Ureter (tissue), 1 donor: Measurements from ENCODE around the gene CYCS. TPM values are rescaled to one million over a fixed set of nuclear protein-coding genes. Genes with fewer than 3 reads are reported as not detected.
A peak's percentile ranks its signal among the peaks of the same experiment; 100 is the strongest.
"Not testable (repeated sequence)": the region's sequence is repeated elsewhere in the genome, so short reads cannot be mapped to it uniquely, and the experiment has no call there.

Source experiments
- DNase-seq: peaks from one replicate; pipeline ENCODE4 v3.0.0-alpha.2; 2020; ENCODE audit warnings: low spot score
- total RNA-seq: library from RNA; stranded (reverse); gene quantifications from one replicate; pipeline ENCODE4 v1.2.4, GENCODE V29; 2023
- donor health status: DM: yes; HTN: yes; CAD: no.

CYCS gene
- 138 TPM for total RNA-seq

GRCh38 chr7:25125137-25125946, at the start of gene CYCS:
CYCS (minus strand) TSS chr7:25125260; CDS start chr7:25124119, 1,141 bp downstream.
- DNase-seq = peak; percentile 99

- no peak for DNase-seq
Observed at GRCh38 chr7:25173184-25173583, 48.1 kb upstream of the CYCS start.

DNA sequence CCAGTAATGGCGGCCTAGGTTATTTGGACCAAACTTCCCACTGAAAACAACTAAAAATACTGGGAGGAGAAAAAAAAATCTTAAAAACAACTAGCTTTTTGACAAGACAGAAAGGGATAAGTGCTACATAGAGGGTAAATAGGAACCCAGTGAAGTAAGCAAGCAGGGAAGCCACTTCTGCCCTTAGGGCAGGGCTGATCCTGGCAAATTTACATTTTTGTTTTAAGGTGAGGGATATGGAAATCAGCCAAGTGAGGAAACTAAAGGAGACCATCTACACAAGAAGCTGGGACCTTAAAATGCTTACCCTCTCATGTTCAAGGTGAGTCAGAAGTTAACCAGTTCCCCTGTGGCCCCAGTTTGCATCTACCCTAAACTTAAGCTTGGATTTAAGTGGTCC, 46.5 kb upstream of the CYCS start:
- no peak for DNase-seq

DNA sequence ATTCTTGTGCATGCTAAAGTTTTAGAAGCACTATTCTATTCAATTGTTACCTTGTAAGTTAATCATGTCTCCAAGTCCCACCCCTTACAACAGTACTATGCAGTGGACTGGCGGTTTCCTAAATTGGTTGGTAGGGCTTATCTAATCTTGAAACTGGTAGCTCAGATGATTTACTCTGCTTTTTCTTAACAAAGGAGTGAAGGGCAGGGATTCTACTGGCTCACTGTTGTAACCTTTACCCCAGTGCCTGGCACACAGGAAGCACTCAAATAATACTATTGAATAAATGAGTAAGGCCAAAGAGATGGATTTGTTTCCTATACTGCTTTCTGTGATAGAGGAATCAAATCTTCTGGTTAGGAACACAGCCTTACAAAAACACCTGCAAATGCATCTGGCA, 46.0 kb upstream of the CYCS start:
- DNase-seq = no peak

DNA sequence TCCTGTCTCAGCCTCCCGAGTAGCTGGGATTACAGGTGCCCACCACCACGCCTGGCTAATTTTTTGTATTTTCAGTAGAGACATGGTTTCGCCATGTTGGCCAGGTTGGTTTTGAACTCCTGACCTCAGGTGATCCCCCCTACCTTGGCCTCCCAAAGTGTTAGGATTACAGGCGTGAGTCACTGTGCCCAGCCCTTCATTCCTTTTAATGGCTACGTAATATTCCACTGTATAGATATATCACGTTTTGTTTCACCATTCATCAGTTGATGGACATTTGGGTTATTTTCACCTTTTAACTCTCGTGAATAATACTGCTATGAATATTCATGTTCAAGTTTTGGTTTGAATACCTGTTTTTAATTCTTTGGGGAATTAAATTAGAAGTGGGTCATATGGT, 44.6 kb upstream of the CYCS start:
- DNase-seq = no peak

GRCh38 chr7:25168145-25168544, 43.1 kb upstream of the CYCS start:
- no peak for DNase-seq

DNA sequence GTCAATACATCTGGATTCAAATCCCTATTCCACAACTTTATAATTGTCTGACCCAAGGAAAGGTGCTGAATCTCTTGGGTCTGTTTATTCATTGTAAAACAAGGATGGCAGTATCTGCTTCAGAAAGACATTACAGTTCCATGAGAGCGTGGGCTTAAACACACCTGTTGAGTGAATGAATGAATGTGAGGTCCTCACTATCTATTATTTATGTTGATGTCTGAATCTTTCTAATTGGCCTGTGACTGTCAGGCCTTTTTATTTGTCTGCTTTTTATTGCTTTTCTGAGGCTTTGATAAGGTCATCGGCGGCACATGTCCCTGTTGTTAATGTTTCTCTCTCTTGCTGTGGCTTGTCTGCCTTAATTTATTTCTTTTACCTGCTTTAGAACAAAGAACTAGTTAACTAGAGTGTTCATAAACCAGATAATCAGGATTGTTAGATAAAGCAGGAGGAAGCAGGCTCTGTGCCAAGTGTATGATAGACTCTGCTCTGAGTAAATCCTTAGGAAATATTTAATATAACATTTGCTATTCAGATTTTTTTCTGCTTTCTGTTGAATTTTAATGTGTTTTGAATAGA, 42.3 kb upstream of the CYCS start:
- DNase-seq = no peak

GRCh38 chr7:25159983-25160596, 35.0 kb upstream of the CYCS start:
- not testable (repeated sequence) for DNase-seq

DNA sequence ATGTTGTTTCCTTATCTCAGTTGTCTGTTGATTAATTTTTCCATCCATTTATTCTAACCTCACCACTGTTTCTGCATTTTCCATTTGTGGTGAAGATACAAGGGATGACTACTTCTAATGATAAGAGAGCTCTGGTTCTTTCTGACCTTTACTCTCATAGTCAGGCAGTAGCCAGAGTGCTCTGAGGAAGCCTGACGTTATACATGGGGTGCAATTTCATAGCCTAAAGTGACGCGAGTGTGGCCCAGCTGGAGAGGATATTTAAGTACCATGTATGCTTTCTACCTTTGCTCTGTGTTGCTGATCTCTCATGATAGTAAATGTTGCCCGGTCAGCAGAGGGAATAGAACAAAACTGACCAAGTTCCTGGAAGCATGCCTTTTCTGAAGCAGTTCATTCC, 33.9 kb upstream of the CYCS start:
- no peak for DNase-seq

DNA sequence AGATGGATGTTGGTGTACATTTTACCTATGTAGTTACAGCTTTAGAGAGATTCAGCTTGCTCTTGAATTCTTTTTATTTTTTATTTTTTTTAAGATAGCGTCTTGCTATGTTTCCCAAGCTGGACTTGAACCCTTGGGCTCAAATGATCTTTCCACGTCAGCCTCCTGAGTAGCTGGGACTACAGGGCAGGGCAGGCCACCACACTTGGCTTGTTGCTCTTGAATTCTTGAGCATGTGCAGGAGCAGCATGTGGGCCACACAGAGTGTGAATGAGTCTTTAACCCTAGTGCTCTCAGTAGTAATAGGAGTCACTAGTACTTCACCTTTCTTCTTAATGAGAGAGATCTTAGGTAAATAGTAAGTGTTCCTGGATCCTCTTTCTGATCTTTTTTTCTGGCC, 26.7 kb upstream of the CYCS start:
- no peak for DNase-seq

GRCh38 chr7:25149836-25150235, 24.8 kb upstream of the CYCS start:
- DNase-seq = no peak

DNA sequence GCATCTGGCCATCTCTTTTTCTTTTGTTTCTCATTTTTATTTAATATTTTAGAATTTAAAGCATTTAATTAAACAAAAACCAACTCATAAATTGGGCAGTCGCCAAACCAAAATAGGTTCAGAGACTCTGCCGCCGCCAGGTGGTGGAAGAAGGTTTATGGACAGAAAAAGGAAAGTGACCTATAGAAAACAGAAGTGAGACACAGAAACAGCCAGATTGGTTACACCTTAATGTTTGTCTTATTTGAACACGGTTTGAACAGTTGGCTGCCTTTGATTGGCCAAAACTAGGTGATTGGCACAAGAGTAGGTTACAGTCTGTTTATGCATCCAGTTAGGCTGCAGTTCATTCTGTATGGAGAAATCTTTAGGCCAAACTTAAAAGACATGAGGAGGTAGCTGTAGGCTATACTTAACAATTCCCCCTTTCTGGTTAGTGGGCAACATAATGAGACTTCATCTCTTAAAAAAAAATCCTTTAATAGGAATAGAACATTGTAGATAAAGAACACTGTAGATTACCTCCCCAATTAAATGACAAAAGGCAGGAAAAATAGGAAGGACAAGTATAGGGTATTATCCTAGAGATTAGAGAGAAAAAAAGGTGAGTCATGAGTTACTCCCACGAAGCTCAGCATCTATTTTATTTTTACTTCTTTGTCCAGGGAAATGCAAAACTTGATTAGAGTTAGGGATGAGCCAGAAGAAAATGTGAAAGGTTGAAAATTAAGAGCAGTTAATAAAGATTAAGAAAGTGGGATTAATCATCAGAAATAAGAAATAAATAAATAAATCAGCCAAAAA, 23.9 kb upstream of the CYCS start:
- no peak for DNase-seq

- DNase-seq = no peak
Observed at GRCh38 chr7:25143763-25144162, 18.7 kb upstream of the CYCS start.

DNA sequence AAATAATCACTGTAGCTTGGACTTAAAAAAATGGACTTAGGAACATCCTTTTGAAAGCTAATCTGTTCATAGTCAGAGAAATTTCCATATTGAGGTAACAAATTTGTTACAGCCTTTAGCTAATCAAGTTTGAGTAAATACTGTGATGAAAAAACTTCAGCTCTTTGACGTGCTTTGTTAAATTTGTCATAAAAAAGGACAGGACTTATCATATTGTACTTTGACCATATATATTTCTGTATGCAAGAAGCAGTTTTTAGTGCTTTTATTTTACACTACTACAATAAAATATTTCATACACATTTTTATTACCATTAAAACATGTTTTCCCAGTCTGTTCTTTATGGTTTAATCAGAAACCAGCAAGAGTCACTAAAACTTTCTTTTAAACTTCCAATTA, 14.5 kb upstream of the CYCS start:
- no peak for DNase-seq

DNA sequence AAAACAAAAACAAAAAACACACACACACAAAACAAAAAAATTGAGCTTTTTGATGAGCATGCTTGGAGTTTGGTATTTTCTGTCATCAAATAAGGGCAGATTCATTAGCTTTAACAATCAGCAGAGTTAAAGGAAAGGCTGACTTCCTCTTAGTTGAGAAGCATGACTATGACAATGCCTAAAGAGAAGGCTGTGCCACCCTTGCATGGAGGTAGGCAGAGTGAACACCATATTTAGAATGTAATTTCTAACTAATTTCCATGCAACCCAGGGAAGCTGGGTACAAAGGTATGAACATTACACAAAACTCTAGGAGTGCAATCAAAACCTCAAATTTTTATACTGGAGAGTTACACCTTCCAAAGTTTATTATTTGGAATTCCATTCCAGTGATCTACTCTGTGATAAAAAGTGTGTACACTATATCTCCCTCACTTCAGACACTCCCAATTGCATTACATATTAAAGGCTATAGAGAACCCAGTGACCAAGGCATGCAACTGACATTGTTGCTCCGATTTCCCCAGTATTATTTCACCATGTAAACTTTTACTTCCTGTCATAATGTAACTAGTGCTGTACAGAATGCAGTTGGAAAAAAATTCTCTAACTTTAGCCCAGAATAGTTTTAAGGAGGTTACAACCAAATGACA, 9.4 kb upstream of the CYCS start:
- no peak for DNase-seq

DNA sequence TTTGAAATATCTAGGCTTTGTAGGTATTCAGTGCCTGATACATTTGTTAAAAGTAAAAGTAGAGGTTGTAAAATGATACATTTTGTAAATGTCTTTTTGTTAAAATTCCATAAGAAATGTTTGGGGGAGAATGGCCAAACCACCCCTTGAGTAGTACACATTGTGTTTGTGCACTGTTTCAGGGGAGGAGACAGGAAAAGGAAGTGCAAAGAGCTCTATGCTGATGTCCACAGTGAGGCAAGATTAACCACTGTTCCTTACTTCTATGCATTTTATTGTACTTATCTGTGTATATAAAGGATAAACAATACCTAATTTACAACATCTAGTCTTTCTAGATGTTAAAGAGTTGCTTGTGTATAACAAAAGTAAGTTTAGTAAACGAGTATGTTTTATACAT, 7.4 kb upstream of the CYCS start:
- DNase-seq = no peak

GRCh38 chr7:25126751-25127150, 1.7 kb upstream of the CYCS start:
- no peak for DNase-seq

GRCh38 chr7:25124465-25125136, 459 bp downstream of the CYCS start:
- DNase-seq = no peak

DNA sequence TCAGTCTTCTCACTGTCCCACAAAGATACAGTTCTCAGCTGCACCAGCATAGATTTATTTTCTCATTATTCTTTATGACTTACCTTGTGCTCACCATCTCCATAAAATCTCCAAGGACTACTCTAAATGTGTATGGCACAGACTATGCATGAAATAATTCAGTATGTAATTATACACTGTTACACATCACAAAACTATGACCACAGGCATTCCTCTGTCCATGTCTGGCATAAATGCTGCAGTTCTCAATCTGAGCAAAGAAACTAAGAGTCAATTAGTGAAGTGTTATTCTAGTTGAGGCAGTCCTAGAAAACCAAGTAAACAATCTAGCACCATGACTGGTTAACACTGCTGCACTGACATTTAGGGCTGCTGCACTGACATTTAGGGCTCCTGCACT, 2.7 kb downstream of the CYCS start:
- DNase-seq = no peak

GRCh38 chr7:25121599-25121998, 3.5 kb downstream of the CYCS start:
- no peak for DNase-seq

DNA sequence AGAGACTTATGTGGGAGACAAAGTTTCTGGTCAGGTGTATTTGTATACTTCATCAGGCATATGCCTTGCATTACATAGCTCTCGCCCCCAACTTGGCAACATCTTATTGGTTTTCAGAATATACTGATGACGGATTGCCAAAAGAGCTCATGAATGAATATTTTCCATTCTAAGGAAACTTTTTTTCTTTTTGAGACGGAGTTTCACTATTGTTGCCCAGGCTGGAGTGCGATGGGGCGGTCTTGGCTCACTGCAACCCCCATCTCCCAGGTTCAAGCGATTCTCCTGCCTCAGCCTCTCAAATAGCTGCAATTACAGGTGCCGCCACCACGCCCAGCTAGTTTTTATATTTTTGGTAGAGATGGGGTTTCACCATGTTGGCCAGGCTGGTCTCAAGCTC, 6.0 kb downstream of the CYCS start:
- no peak for DNase-seq
